Heart right ventricle (tissue), 16 donors: ENCODE data around the gene DIAPH3. TPM values are rescaled to one million over a fixed set of nuclear protein-coding genes. Genes with fewer than 3 reads are reported as not detected.

Source experiments
- ATAC-seq, 8 donors: fragments of 200-7000 bp; cut with Tn5 transposase; one replicate each; pipeline ENCODE4 v1.9.1; 2020; ENCODE audit warnings: mild to moderate bottlenecking in 8 of 8, moderate library complexity in 8 of 8, moderate number of reproducible peaks in 1 of 8
- DNase-seq, 2 donors: peaks; one replicate each; pipeline ENCODE4 v3.0.0-alpha.2; 2020
- H3K27ac ChIP-seq, 10 donors: fragments of 200-600 bp; sonication (generic) in 2 of 10; one replicate each; pipeline versions ENCODE4 v1.5.0 to v1.8.0; 2020 to 2022; ENCODE audit warnings: mild to moderate bottlenecking in 3 of 10
- H3K27me3 ChIP-seq, 7 donors: fragments of 200-600 bp; one replicate each; pipeline ENCODE4 v1.8.0; 2021 to 2022; ENCODE audit warnings: mild to moderate bottlenecking in 2 of 7
- H3K36me3 ChIP-seq, 9 donors: fragments of 200-600 bp; sonication (generic) in 1 of 9; one replicate each; pipeline versions ENCODE4 v1.5.0 to v1.8.0; 2020 to 2022; ENCODE audit warnings: mild to moderate bottlenecking in 2 of 9
- H3K4me1 ChIP-seq, 9 donors: fragments of 200-600 bp; sonication (generic) in 1 of 9; one replicate each; pipeline versions ENCODE4 v1.5.0 to v1.8.0; 2020 to 2022; ENCODE audit warnings: mild to moderate bottlenecking in 4 of 9
- H3K4me3 ChIP-seq, 10 donors: fragments of 200-600 bp; sonication (generic) in 2 of 10; one replicate each; pipeline versions ENCODE4 v1.5.0 to v1.8.0; 2020 to 2022; ENCODE audit warnings: mild to moderate bottlenecking in 7 of 10, moderate library complexity in 2 of 10
- H3K9me3 ChIP-seq, 11 donors: fragments of 200-600 bp in 10 of 11; sonication (generic) in 2 of 11; one replicate each; pipeline versions ENCODE4 v1.5.0 to v1.8.0; 2013 to 2022; ENCODE audit warnings: mild to moderate bottlenecking in 2 of 11, control low read depth in 1 of 11, moderate library complexity in 1 of 11
- WGBS, 2 donors: extraction: QIAGEN DNeasy Blood & Tissue Kit; methylation state at CpG; one replicate each; pipeline ENCODE4 v1.1.7; 2013; ENCODE audit warnings: inconsistent platforms in 1 of 2; 5-methylcytosine and 5-hydroxymethylcytosine counted together
- intact Hi-C, 10 donors: fragments of 100-400 bp; cut with DNase I; formaldehyde crosslinking; loops; one replicate each; pipeline versions ENCODE4 v1.11.1 to v1.14.2; 2022
- polyA plus RNA-seq, 2 donors: library from polyadenylated mRNA; stranded (reverse); fragments of 200-250 nt; gene quantifications; one replicate each; pipeline ENCODE4 v1.2.3, GENCODE V29; 2013
- total RNA-seq, 10 donors: library from RNA; stranded (reverse); fragmentation: NEBNext Ultra II Directional in 3 of 10; extraction: Animal tissue kit (Norgen Biotek cat#: 25700) in 3 of 10; gene quantifications; one replicate each; pipeline versions ENCODE4 v1.2.1 to v1.2.4, GENCODE V29; 2021 to 2023
- TF ChIP-seq, protein P1 (sequence below), 9 donors: fragments of 200-600 bp; sonication (generic) in 2 of 9; IDR thresholded peaks; one replicate each; pipeline versions ENCODE4 v1.5.0 to v1.8.0; 2021 to 2022; ENCODE audit warnings: antibody characterized with exemption in 9 of 9, mild to moderate bottlenecking in 5 of 9, moderate library complexity in 1 of 9
- donor health status: Arrhythmogenic right ventricular cardiomyopathy.
- donor health status: ischemic (EF 13 %, LVEDD 7.1; RV severe dilation, severe dysfunction).
- donor health status: healthy with polysubstance abuse.
- donor health status: DM: no; HTN: yes; CAD: no.
- donor health status: DM: no; HTN: no; CAD: no.
- donor health status: ischemic (EF 25% LVEDD 6.9; RV normal size, moderate dysfunction).
- donor health status: ischemic (EF 25% LVEDD 5.7; RV mildly dilated, moderate dysfunction).
- donor health status: healthy.
- donor health status: DM: yes; HTN: yes; CAD: no.
- donor health status: Ischemic cardiomyopathy.
- donor health status: ischemic (EF 35%, LVEDD 5.7; RV mildly dilated, moderate dysfunction).
- donor health status: nonischemic (EF 11% LVEDD 7.7; RV severe dilation, severe dysfunction).
- donor health status: DM: yes; HTN: yes; CAD: no.
- donor health status: PGD.
- donor health status: ischemic (EF 29% LVEDD 5.4; RV normal size, mild dysfunction).
- donor health status: nonischemic (EF 23%, LVEDD 6.1; RV moderate dilation, normal function).

The DIAPH3 gene
- total and polyA plus RNA-seq, 12 donors = 0.04 to 2.2 (median 0.19) TPM

GRCh38 chr13:59690857-59691500, 472.7 kb downstream of the DIAPH3 start:
- DNase-seq (no peak), ATAC-seq (no peak)
- Histone ChIP-seq H3K27ac (no peak overlapping the region), H3K4me1 (no peaks in the 10 kb centered on the region), H3K9me3 (no peaks in the 10 kb centered on the region), H3K4me3 (no peak overlapping the region), H3K36me3 (no peaks in the 10 kb centered on the region), H3K27me3 (no peaks in the 10 kb centered on the region)
- TF ChIP-seq, protein P1, sequence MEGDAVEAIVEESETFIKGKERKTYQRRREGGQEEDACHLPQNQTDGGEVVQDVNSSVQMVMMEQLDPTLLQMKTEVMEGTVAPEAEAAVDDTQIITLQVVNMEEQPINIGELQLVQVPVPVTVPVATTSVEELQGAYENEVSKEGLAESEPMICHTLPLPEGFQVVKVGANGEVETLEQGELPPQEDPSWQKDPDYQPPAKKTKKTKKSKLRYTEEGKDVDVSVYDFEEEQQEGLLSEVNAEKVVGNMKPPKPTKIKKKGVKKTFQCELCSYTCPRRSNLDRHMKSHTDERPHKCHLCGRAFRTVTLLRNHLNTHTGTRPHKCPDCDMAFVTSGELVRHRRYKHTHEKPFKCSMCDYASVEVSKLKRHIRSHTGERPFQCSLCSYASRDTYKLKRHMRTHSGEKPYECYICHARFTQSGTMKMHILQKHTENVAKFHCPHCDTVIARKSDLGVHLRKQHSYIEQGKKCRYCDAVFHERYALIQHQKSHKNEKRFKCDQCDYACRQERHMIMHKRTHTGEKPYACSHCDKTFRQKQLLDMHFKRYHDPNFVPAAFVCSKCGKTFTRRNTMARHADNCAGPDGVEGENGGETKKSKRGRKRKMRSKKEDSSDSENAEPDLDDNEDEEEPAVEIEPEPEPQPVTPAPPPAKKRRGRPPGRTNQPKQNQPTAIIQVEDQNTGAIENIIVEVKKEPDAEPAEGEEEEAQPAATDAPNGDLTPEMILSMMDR (IDR thresholded peaks at IDR 0.05) = no peak
- intact Hi-C loops = no loop called here
- 94 to 97% methylated on average over 1 of the region's 1 CpG for WGBS, 2 donors

DNA sequence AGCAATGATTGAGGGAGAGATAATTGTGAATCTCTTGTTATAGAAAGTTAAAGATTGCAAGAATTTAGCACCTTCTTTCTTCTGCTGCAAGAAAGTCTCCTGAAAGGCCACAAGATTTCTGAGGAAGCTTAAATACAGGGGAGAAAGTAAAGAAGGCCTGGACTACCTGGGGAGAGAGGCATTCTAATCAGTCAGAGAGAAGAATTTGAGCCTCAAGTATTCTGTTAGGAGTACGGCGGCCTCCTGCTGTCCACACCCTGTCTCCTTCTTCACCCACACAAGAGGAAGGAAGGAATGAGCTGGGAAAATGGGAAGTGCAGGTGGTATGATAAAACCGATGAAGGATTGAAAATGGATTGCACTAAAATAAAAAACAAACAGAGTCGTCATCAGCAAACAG, 474.7 kb downstream of the DIAPH3 start:
- ATAC-seq (no peak), DNase-seq (no peak)
- TF ChIP-seq, protein P1 (IDR thresholded peaks at IDR 0.05) = no peak
- Histone ChIP-seq H3K27me3 (no peaks in the 10 kb centered on the region), H3K4me3 (no peak overlapping the region), H3K36me3 (no peaks in the 10 kb centered on the region), H3K9me3 (no peaks in the 10 kb centered on the region), H3K4me1 (no peaks in the 10 kb centered on the region), H3K27ac (no peak overlapping the region)
- intact Hi-C loops = loop anchor here in 5 of 10 donors (5.0 to 10.0 kb wide), 3 partner anchors 216 to 746 kb away; no protein-coding TSS in a partner anchor
- WGBS, 2 donors = 86 to 90% methylated on average over 4 of the region's 4 CpGs

- intact Hi-C loops = loop anchor here in 5 of 10 donors (5.0 to 10.0 kb wide), 3 partner anchors 218 to 748 kb away; no protein-coding TSS in a partner anchor
- Histone ChIP-seq H3K9me3 (no peaks in the 10 kb centered on the region), H3K4me3 (no peak overlapping the region), H3K36me3 (no peaks in the 10 kb centered on the region), H3K27me3 (no peaks in the 10 kb centered on the region), H3K4me1 (no peaks in the 10 kb centered on the region), H3K27ac (no peak overlapping the region)
- DNase-seq (no peak), ATAC-seq (no peak)
- 54 to 64% methylated on average over 2 of the region's 2 CpGs for WGBS, 2 donors
- TF ChIP-seq, protein P1 (IDR thresholded peaks at IDR 0.05) = no peak
Observed at GRCh38 chr13:59686798-59687394, 476.8 kb downstream of the DIAPH3 start.

- peaks cover 0 to 3% (median 0%) of the 10 kb centered on the region in 9 donors for H3K4me1 ChIP-seq
- 85 to 86% methylated on average over 5 of the region's 5 CpGs for WGBS, 2 donors
- H3K27ac ChIP-seq = no peak overlapping the region
- intact Hi-C loops = loop anchor here in 4 of 10 donors (10.0 kb wide), 2 partner anchors 221 to 751 kb away; no protein-coding TSS in a partner anchor
- DNase-seq (no peak), ATAC-seq (no peak)
- H3K27me3 ChIP-seq = no peaks in the 10 kb centered on the region
- H3K9me3 ChIP-seq = no peaks in the 10 kb centered on the region
- TF ChIP-seq, protein P1 (IDR thresholded peaks at IDR 0.05) = no peak
- H3K4me3 ChIP-seq = no peak overlapping the region
- no peaks in the 10 kb centered on the region for H3K36me3 ChIP-seq
Observed at GRCh38 chr13:59684105-59684504, 479.6 kb downstream of the DIAPH3 start.
